K562 (cell line): ENCODE data around the gene FANK1. TPM values are rescaled to one million over a fixed set of nuclear protein-coding genes. Genes with fewer than 3 reads are reported as not detected.
A peak's percentile ranks its signal among the peaks of the same experiment; 100 is the strongest.
"Not testable (repeated sequence)": the region's sequence is repeated elsewhere in the genome, so short reads cannot be mapped to it uniquely, and the experiment has no call there.

Experiments used
- ATAC-seq: fragments of 200-7000 bp; cut with Tn5 transposase; 3 replicates; pipeline ENCODE4 v1.9.1; 2020; ENCODE audit warnings: moderate library complexity
- BruUV-seq: library from RNA; stranded (reverse); fragments of 400-500 nt; replicated peaks from 2 replicates; lab custom pipeline; 2021; lab: Mats Ljungman, UMichigan
- CTCF ChIA-PET: fragments of 300-600 bp; formaldehyde crosslinking; extraction: SDS; loops from one replicate; lab custom pipeline; 2021; ENCODE audit warnings: low intra/inter-chr PET ratio; lab: Yijun Ruan, JAX
- POLR2A ChIA-PET: fragments of 300-600, 350-650 bp; sonication (Branson Sonifier 250); formaldehyde crosslinking; extraction: SDS; loops from one replicate; lab custom pipeline; 2021; ENCODE audit warnings: antibody characterized with exemption, inconsistent platforms; lab: Yijun Ruan, JAX
- DNase-seq, 4 experiments: peaks; one replicate each; pipeline versions ENCODE4 v3.0.0 to v3.0.0-alpha.2; 2011 to 2018; ENCODE audit warnings: low spot score in 3 of 4, mixed read lengths in 3 of 4; ENCODE audit errors: extremely low read depth in 1 of 4
- FAIRE-seq: peaks from 2 replicates; lab custom pipeline; 2011; peaks lifted over from hg19 to GRCh38; lab: Jason Lieb, UNC
- H2AFZ ChIP-seq: 2 replicates; pipeline ENCODE4 v1.6.0; 2011; ENCODE audit warnings: low read depth, low read length, control low read depth, inconsistent platforms
- H3K27ac ChIP-seq: fragments of 200-600 bp; 3 replicates; pipeline ENCODE4 v1.8.0; 2011; ENCODE audit warnings: low read depth, mild to moderate bottlenecking, control low read depth, inconsistent platforms, low read length, moderate library complexity, mixed read lengths; ENCODE audit errors: extremely low read depth
- H3K27me3 ChIP-seq, 2 experiments: fragments of 300-600 bp in 1 of 2; 2 replicates in 1 of 2; 3 replicates in 1 of 2; pipeline versions ENCODE4 v1.6.0 to v1.8.0; 2011; ENCODE audit warnings: inconsistent platforms in 2 of 2, low read length in 2 of 2, mild to moderate bottlenecking in 1 of 2, mixed read lengths in 1 of 2, moderate library complexity in 1 of 2; ENCODE audit not compliant: control insufficient read depth in 2 of 2, insufficient read depth in 2 of 2
- H3K36me3 ChIP-seq: fragments of 300-600 bp; 3 replicates; pipeline ENCODE4 v1.8.0; 2011; ENCODE audit warnings: mild to moderate bottlenecking, low read length, inconsistent platforms; ENCODE audit not compliant: control insufficient read depth, insufficient read depth
- H3K4me1 ChIP-seq, 2 experiments: fragments of 200-600 bp in 1 of 2; replicated peaks in 1 of 2; 2 replicates in 1 of 2; 3 replicates in 1 of 2; pipeline versions ENCODE4 v1.5.1 to v1.8.0; 2011; ENCODE audit warnings: inconsistent platforms in 2 of 2, low read length in 2 of 2, mild to moderate bottlenecking in 1 of 2, mixed read lengths in 1 of 2, moderate library complexity in 1 of 2; ENCODE audit not compliant: control insufficient read depth in 2 of 2, insufficient read depth in 2 of 2
- H3K4me2 ChIP-seq: 2 replicates; pipeline ENCODE4 v1.6.1; 2011; ENCODE audit warnings: low read length, control low read depth, inconsistent platforms, mixed read lengths; ENCODE audit not compliant: insufficient read depth
- H3K4me3 ChIP-seq: fragments of 200-600 bp; sonication (generic), shearing (Covaris generic); 2 replicates; pipeline ENCODE4 v1.5.1; 2016; ENCODE audit warnings: control low read depth, inconsistent platforms
- H3K79me2 ChIP-seq: fragments of 200-600 bp; 3 replicates; pipeline ENCODE4 v1.8.0; 2011; ENCODE audit warnings: low read length, inconsistent platforms; ENCODE audit not compliant: control insufficient read depth, insufficient read depth
- H3K9ac ChIP-seq, 2 experiments: 2 replicates each; pipeline versions ENCODE4 v1.6.0 to v1.6.1; 2011; ENCODE audit warnings: low read depth in 2 of 2, low read length in 2 of 2, control low read depth in 1 of 2, inconsistent platforms in 1 of 2, mild to moderate bottlenecking in 1 of 2, mixed read lengths in 1 of 2; ENCODE audit not compliant: insufficient read depth in 1 of 2
- H3K9me1 ChIP-seq: one replicate; pipeline ENCODE4 v1.6.0; 2011; ENCODE audit warnings: inconsistent platforms, mild to moderate bottlenecking, low read length, moderate library complexity; ENCODE audit not compliant: control insufficient read depth, insufficient read depth
- H3K9me3 ChIP-seq: replicated peaks from 2 replicates; pipeline ENCODE4 v1.5.1; 2011; ENCODE audit warnings: low read depth, low read length, inconsistent platforms; ENCODE audit not compliant: control insufficient read depth, insufficient read depth
- H4K20me1 ChIP-seq: replicated peaks from 2 replicates; pipeline ENCODE4 v1.6.1; 2011; ENCODE audit warnings: low read length, inconsistent platforms, mixed read lengths; ENCODE audit not compliant: control insufficient read depth, insufficient read depth
- ATF3 ChIP-seq, 2 experiments: fragments of 450-650 bp in 1 of 2; sonication (generic) in 1 of 2; formaldehyde crosslinking in 1 of 2; IDR thresholded peaks in 1 of 2; conservative IDR thresholded peaks in 1 of 2; 2 replicates each; pipeline versions ENCODE4 v1.6.1 to v1.8.1; 2016 to 2023; ENCODE audit warnings: mild to moderate bottlenecking in 2 of 2, moderate library complexity in 2 of 2, inconsistent platforms in 1 of 2, missing genetic modification reagents in 1 of 2
- ZKSCAN8 ChIP-seq: fragments of 200-800 bp; sonication (Bioruptor generic); IDR thresholded peaks from 2 replicates; pipeline ENCODE4 v1.6.1; 2016; ENCODE audit warnings: missing genetic modification characterization, missing compliant biosample characterization
- WGBS: fragments of 100-300 bp; shearing (Covaris generic); methylation state at CpG from one replicate; pipeline ENCODE4 v1.1.6; 2016; ENCODE audit warnings: low coverage, mixed read lengths; ENCODE audit not compliant: insufficient coverage; ENCODE audit errors: missing lambda C conversion rate; 5-methylcytosine and 5-hydroxymethylcytosine counted together
- in situ Hi-C: fragments of 300-500 bp; cut with MboI; formaldehyde crosslinking; loops from 4 replicates; pipeline ENCODE4 v1.15.0; 2018; ENCODE audit warnings: inconsistent platforms, mixed read lengths
- intact Hi-C: fragments of 100-400 bp; cut with micrococcal nuclease; formaldehyde crosslinking; loops from 2 replicates; pipeline ENCODE4 v1.14.2; 2022
- polyA plus RNA-seq, 8 experiments: library from polyadenylated mRNA; depleted of rRNA in 4 of 8; stranded (reverse) in 5 of 8; unstranded in 3 of 8; fragments of >200 nt; fragmentation: Nextera tagmentation in 2 of 8; fragmentation: Illumina TruSeq in 1 of 8; extraction: Ambion mirVana in 2 of 8; extraction: Trizol in 1 of 8; gene quantifications; 2 replicates each; pipeline versions ENCODE4 v1.2.1 to v1.2.3, GENCODE V29; 2011 to 2014; ENCODE audit warnings: inconsistent platforms in 1 of 8, missing spikeins in 1 of 8
- total RNA-seq, 7 experiments: library from RNA; depleted of rRNA in 6 of 7; stranded (reverse); fragments of >200 nt in 6 of 7; fragmentation: Illumina TruSeq in 2 of 7; extraction: Trizol in 2 of 7; gene quantifications; 2 replicates each; pipeline versions ENCODE4 v1.2.1 to v1.2.3, GENCODE V29; 2011 to 2021; ENCODE audit warnings: low replicate concordance in 1 of 7

Gene FANK1
- total and polyA plus RNA-seq, 9 of the 15 experiments (the other 6 are each of a cell fraction or from before 2014, with no cell fraction given): 0.11 to 2.3 (median 0.51) TPM; not detected in 1

GRCh38 chr10:125903135-125903640 lies 6.8 kb downstream of the FANK1 start:
- CTCF ChIA-PET; H3K4me2 ChIP-seq; H2AFZ ChIP-seq; H3K36me3 ChIP-seq; POLR2A ChIA-PET; H3K4me1 ChIP-seq; in situ Hi-C loops; H3K27ac ChIP-seq; H3K9me1 ChIP-seq; BruUV-seq; DNase-seq; H3K9ac ChIP-seq; H3K9me3 ChIP-seq; FAIRE-seq; H3K4me3 ChIP-seq; H3K79me2 ChIP-seq; ATAC-seq; H3K27me3 ChIP-seq; intact Hi-C loops; H4K20me1 ChIP-seq; TF ChIP-seq ATF3 (CRISPR knock-in tag; conservative IDR thresholded peaks at IDR 0.05): not testable (repeated sequence)
- WGBS: 16% methylated on average over 3 of the region's 3 CpGs
- TF ChIP-seq ATF3 (IDR thresholded peaks at IDR 0.05): peak; percentile 44
- TF ChIP-seq ZKSCAN8 (CRISPR knock-in tag): peak; percentile 66; the same call in 1 of the 2 replicates

GRCh38 chr10:125905069-125905994 lies 9.0 kb downstream of the FANK1 start:
- H2AFZ ChIP-seq, H3K9ac ChIP-seq, DNase-seq, H3K79me2 ChIP-seq, POLR2A ChIA-PET, H3K36me3 ChIP-seq, H3K4me3 ChIP-seq, CTCF ChIA-PET, H4K20me1 ChIP-seq, intact Hi-C loops, H3K27me3 ChIP-seq, FAIRE-seq, H3K4me1 ChIP-seq, H3K9me1 ChIP-seq, H3K9me3 ChIP-seq, BruUV-seq, H3K27ac ChIP-seq, ATAC-seq, H3K4me2 ChIP-seq, in situ Hi-C loops: not testable (repeated sequence)
- WGBS: 14% methylated on average over 2 of the region's 5 CpGs
